Measurements from ENCODE around the gene CYP8B1.

CYP8B1 gene

GRCh38 chr3:42864321-42864950 is 11.2 kb downstream of the CYP8B1 start:
- H2AFZ ChIP-seq (ENCODE audit: low read length), result no peak overlapping the region
- H3F3A ChIP-seq (ENCODE audit: insufficient read depth, low read length), result no peaks in the 10 kb centered on the region
- H3K9me2 ChIP-seq (ENCODE audit: low read depth, low read length), result no peaks in the 10 kb centered on the region
- H3K36me3 ChIP-seq (ENCODE audit: insufficient read depth, low read length), result no peaks in the 10 kb centered on the region
- TF ChIP-seq, protein P1, sequence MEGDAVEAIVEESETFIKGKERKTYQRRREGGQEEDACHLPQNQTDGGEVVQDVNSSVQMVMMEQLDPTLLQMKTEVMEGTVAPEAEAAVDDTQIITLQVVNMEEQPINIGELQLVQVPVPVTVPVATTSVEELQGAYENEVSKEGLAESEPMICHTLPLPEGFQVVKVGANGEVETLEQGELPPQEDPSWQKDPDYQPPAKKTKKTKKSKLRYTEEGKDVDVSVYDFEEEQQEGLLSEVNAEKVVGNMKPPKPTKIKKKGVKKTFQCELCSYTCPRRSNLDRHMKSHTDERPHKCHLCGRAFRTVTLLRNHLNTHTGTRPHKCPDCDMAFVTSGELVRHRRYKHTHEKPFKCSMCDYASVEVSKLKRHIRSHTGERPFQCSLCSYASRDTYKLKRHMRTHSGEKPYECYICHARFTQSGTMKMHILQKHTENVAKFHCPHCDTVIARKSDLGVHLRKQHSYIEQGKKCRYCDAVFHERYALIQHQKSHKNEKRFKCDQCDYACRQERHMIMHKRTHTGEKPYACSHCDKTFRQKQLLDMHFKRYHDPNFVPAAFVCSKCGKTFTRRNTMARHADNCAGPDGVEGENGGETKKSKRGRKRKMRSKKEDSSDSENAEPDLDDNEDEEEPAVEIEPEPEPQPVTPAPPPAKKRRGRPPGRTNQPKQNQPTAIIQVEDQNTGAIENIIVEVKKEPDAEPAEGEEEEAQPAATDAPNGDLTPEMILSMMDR (IDR thresholded peaks at IDR 0.05; ENCODE audit: low read length), result no peak
- no peak for TF ChIP-seq EZH2 (IDR thresholded peaks at IDR 0.05; ENCODE audit: borderline replicate concordance, low read length)
- H3K79me2 ChIP-seq (ENCODE audit: insufficient read depth, low read length), result no peaks in the 10 kb centered on the region
- H3K9ac ChIP-seq (ENCODE audit: low read length), result no peak overlapping the region
- H3K4me1 ChIP-seq (ENCODE audit: insufficient read depth, low read length, severe bottlenecking), result no peaks in the 10 kb centered on the region
- no peaks in the 10 kb centered on the region for H3K27me3 ChIP-seq (ENCODE audit: insufficient read depth, low read length)
- H3K9me3 ChIP-seq (ENCODE audit: low read length), result no peaks in the 10 kb centered on the region
- no peaks in the 10 kb centered on the region for H4K20me1 ChIP-seq (ENCODE audit: insufficient read depth, low read length)
- no peak overlapping the region for H3K4me3 ChIP-seq (ENCODE audit: low read depth, low read length, poor library complexity, severe bottlenecking)
- no peak overlapping the region for H3K27ac ChIP-seq (ENCODE audit: low read depth, low read length, poor library complexity, severe bottlenecking)
- no peak overlapping the region for H3K4me2 ChIP-seq (ENCODE audit: low read length)

GRCh38 chr3:42856544-42856943 is 19.1 kb downstream of the CYP8B1 start:
- H3K27ac ChIP-seq (ENCODE audit: low read depth, low read length, poor library complexity, severe bottlenecking), result no peak overlapping the region
- H3K4me1 ChIP-seq (ENCODE audit: insufficient read depth, low read length, severe bottlenecking), result no peaks in the 10 kb centered on the region
- H3K27me3 ChIP-seq (ENCODE audit: insufficient read depth, low read length), result no peaks in the 10 kb centered on the region
- no peak overlapping the region for H3K9ac ChIP-seq (ENCODE audit: low read length)
- H3K4me2 ChIP-seq (ENCODE audit: low read length), result no peak overlapping the region
- no peaks in the 10 kb centered on the region for H3K9me3 ChIP-seq (ENCODE audit: low read length)
- no peaks in the 10 kb centered on the region for H3K79me2 ChIP-seq (ENCODE audit: insufficient read depth, low read length)
- TF ChIP-seq, protein P1 (IDR thresholded peaks at IDR 0.05; ENCODE audit: low read length), result no peak
- no peak for TF ChIP-seq EZH2 (IDR thresholded peaks at IDR 0.05; ENCODE audit: borderline replicate concordance, low read length)
- no peaks in the 10 kb centered on the region for H4K20me1 ChIP-seq (ENCODE audit: insufficient read depth, low read length)
- no peak overlapping the region for H3K4me3 ChIP-seq (ENCODE audit: low read depth, low read length, poor library complexity, severe bottlenecking)
- H3K9me2 ChIP-seq (ENCODE audit: low read depth, low read length), result no peaks in the 10 kb centered on the region
- H3F3A ChIP-seq (ENCODE audit: insufficient read depth, low read length), result no peaks in the 10 kb centered on the region
- H3K36me3 ChIP-seq (ENCODE audit: insufficient read depth, low read length), result no peaks in the 10 kb centered on the region
- no peak overlapping the region for H2AFZ ChIP-seq (ENCODE audit: low read length)

GRCh38 chr3:42855547-42856380 is 19.9 kb downstream of the CYP8B1 start:
- Histone ChIP-seq H3K4me1 (ENCODE audit: insufficient read depth, low read length, severe bottlenecking) (no peaks in the 10 kb centered on the region), H3K27ac (ENCODE audit: low read depth, low read length, poor library complexity, severe bottlenecking) (no peak overlapping the region), H4K20me1 (ENCODE audit: insufficient read depth, low read length) (no peaks in the 10 kb centered on the region), H3K36me3 (ENCODE audit: insufficient read depth, low read length) (no peaks in the 10 kb centered on the region), H3K9me2 (ENCODE audit: low read depth, low read length) (no peaks in the 10 kb centered on the region), H3K79me2 (ENCODE audit: insufficient read depth, low read length) (no peaks in the 10 kb centered on the region), H3F3A (ENCODE audit: insufficient read depth, low read length) (no peaks in the 10 kb centered on the region), H3K9me3 (ENCODE audit: low read length) (no peaks in the 10 kb centered on the region), H3K4me2 (ENCODE audit: low read length) (no peak overlapping the region), H3K27me3 (ENCODE audit: insufficient read depth, low read length) (no peaks in the 10 kb centered on the region), H3K9ac (ENCODE audit: low read length) (no peak overlapping the region), H3K4me3 (ENCODE audit: low read depth, low read length, poor library complexity, severe bottlenecking) (no peak overlapping the region), H2AFZ (ENCODE audit: low read length) (no peak overlapping the region)
- no peak for TF ChIP-seq EZH2 (IDR thresholded peaks at IDR 0.05; ENCODE audit: borderline replicate concordance, low read length)
- TF ChIP-seq, protein P1 (IDR thresholded peaks at IDR 0.05; ENCODE audit: low read length), result no peak

Data from OCI-LY1 (cell line).